HEK293T (cell line): ENCODE data around the gene TSN.
A peak's percentile ranks its signal among the peaks of the same experiment; 100 is the strongest.
"Not testable (repeated sequence)": the region's sequence is repeated elsewhere in the genome, so short reads cannot be mapped to it uniquely, and the experiment has no call there.

Experiments used
- CTCF ChIA-PET: fragments of 350-600 bp; formaldehyde crosslinking; extraction: SDS; loops from one replicate; lab custom pipeline; 2021; ENCODE audit warnings: antibody characterized with exemption, inconsistent platforms; lab: Yijun Ruan, JAX
- POLR2A ChIA-PET: fragments of 350-600 bp; formaldehyde crosslinking; extraction: SDS; loops from one replicate; lab custom pipeline; 2020; ENCODE audit warnings: antibody characterized with exemption, inconsistent platforms; lab: Yijun Ruan, JAX
- DNase-seq: peaks from one replicate; pipeline ENCODE4 v3.0.0; 2012; ENCODE audit warnings: mixed read lengths; ENCODE audit errors: extremely low spot score
- ARNT ChIP-seq: fragments of 450-650 bp; IDR thresholded peaks from 2 replicates; pipeline ENCODE4 v1.6.1; 2017; ENCODE audit warnings: mild to moderate bottlenecking
- BHLHE40 ChIP-seq: fragments of 450-650 bp; IDR thresholded peaks from 2 replicates; pipeline ENCODE4 v1.6.1; 2016; ENCODE audit warnings: mild to moderate bottlenecking, moderate library complexity, borderline replicate concordance
- CTBP1 ChIP-seq: fragments of 450-650 bp; IDR thresholded peaks from 2 replicates; pipeline ENCODE4 v1.6.1; 2016; ENCODE audit warnings: borderline replicate concordance
- ELF4 ChIP-seq: fragments of 450-650 bp; IDR thresholded peaks from 2 replicates; pipeline ENCODE4 v1.6.1; 2017; ENCODE audit warnings: antibody characterized with exemption
- FOXA1 ChIP-seq: fragments of 450-650 bp; IDR thresholded peaks from 2 replicates; pipeline ENCODE4 v1.6.1; 2016; ENCODE audit warnings: mild to moderate bottlenecking
- FOXK2 ChIP-seq: fragments of 450-650 bp; IDR thresholded peaks from 2 replicates; pipeline ENCODE4 v1.6.1; 2016; ENCODE audit warnings: mild to moderate bottlenecking
- FOXM1 ChIP-seq: fragments of 450-650 bp; IDR thresholded peaks from 2 replicates; pipeline ENCODE4 v1.6.1; 2017; ENCODE audit warnings: mild to moderate bottlenecking, borderline replicate concordance
- HDGF ChIP-seq: fragments of 450-650 bp; IDR thresholded peaks from 2 replicates; pipeline ENCODE4 v1.6.1; 2017; ENCODE audit warnings: antibody characterized with exemption, borderline replicate concordance
- L3MBTL2 ChIP-seq: fragments of 450-650 bp; conservative IDR thresholded peaks from 2 replicates; pipeline ENCODE4 v1.6.1; 2016; ENCODE audit warnings: mild to moderate bottlenecking
- LEF1 ChIP-seq: fragments of 450-650 bp; IDR thresholded peaks from 2 replicates; pipeline ENCODE4 v1.6.1; 2017; ENCODE audit warnings: mild to moderate bottlenecking, borderline replicate concordance
- NFRKB ChIP-seq: fragments of 450-650 bp; IDR thresholded peaks from 2 replicates; pipeline ENCODE4 v1.6.1; 2016; ENCODE audit warnings: mild to moderate bottlenecking, moderate library complexity
- SP1 ChIP-seq: fragments of 450-650 bp; IDR thresholded peaks from 2 replicates; pipeline ENCODE4 v1.6.1; 2017
- SUZ12 ChIP-seq: fragments of 450-650 bp; IDR thresholded peaks from 2 replicates; pipeline ENCODE4 v1.6.1; 2016; ENCODE audit warnings: mild to moderate bottlenecking
- TARDBP ChIP-seq: fragments of 450-650 bp; IDR thresholded peaks from 2 replicates; pipeline ENCODE4 v1.6.1; 2016
- ZNF384 ChIP-seq: fragments of 450-650 bp; IDR thresholded peaks from 2 replicates; pipeline ENCODE4 v1.6.1; 2016
- TF ChIP-seq, protein P1 (sequence below): fragments of 450-650 bp; IDR thresholded peaks from 2 replicates; pipeline ENCODE4 v1.6.1; 2016

The TSN gene

GRCh38 chr2:121727332-121727731 is 28.1 kb upstream of the TSN start:
- CTCF ChIA-PET: no interaction called here
- TF ChIP-seq ELF4 (no peak), TARDBP (no peak), L3MBTL2 (no peak), FOXM1 (no peak), LEF1 (no peak), CTBP1 (no peak), FOXK2 (no peak), ARNT (no peak), NFRKB (no peak), BHLHE40 (no peak), FOXA1 (no peak), SP1 (no peak), HDGF (no peak), ZNF384 (no peak)
- TF ChIP-seq, protein P1, sequence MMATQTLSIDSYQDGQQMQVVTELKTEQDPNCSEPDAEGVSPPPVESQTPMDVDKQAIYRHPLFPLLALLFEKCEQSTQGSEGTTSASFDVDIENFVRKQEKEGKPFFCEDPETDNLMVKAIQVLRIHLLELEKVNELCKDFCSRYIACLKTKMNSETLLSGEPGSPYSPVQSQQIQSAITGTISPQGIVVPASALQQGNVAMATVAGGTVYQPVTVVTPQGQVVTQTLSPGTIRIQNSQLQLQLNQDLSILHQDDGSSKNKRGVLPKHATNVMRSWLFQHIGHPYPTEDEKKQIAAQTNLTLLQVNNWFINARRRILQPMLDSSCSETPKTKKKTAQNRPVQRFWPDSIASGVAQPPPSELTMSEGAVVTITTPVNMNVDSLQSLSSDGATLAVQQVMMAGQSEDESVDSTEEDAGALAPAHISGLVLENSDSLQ: no peak
- POLR2A ChIA-PET: interaction anchor here (0.7 to 1.2 kb wide), 2 partner anchors 9 to 110 kb away, joined by 3 to 5 read pairs; partner anchors contain the start of gene NIFK
- DNase-seq: no peak

DNA sequence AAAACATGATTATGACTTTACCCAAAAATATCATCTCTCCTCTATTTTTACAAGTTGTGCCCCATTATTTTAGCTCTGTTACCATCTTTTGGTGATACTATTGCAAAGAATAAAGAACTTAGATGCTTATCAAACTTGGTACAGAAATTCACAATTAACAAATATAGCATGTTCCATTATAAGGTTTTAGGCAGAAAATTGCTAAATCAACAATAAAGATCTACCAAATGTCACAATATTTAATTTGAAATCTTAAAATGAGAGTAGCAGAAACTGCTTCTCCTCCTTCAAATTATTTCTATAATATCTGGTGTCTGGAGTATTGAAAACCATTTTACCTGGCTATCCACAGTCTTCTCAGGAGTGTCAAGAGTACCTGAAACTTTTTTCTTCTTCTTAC is 27.5 kb upstream of the TSN start:
- no peak for DNase-seq
- TF ChIP-seq FOXM1 (no peak), ZNF384 (no peak), FOXA1 (no peak), SP1 (no peak), ARNT (no peak), SUZ12 (no peak), CTBP1 (no peak), BHLHE40 (no peak), TARDBP (no peak), ELF4 (no peak), NFRKB (no peak), HDGF (no peak), FOXK2 (no peak), L3MBTL2 (no peak), LEF1 (no peak)
- TF ChIP-seq, protein P1: no peak
- ChIA-PET CTCF (no interaction called here), POLR2A (interaction anchor here (1.2 kb wide), 1 partner anchor 111 kb away, joined by 3 read pairs; no protein-coding TSS in a partner anchor)

- CTCF ChIA-PET: no interaction called here
- no peak for DNase-seq
- no peak for TF ChIP-seq BHLHE40
- TF ChIP-seq, protein P1: no peak
- POLR2A ChIA-PET: no interaction called here
Observed at GRCh38 chr2:121731366-121731765, 24.1 kb upstream of the TSN start.

- CTCF ChIA-PET, DNase-seq: not testable (repeated sequence)
- POLR2A ChIA-PET: interaction anchor here (1.5 kb wide), 1 partner anchor 85 kb away, joined by 6 read pairs; the partner anchor contains the start of gene CLASP1
Observed at GRCh38 chr2:121734544-121734943, 20.9 kb upstream of the TSN start.

GRCh38 chr2:121735518-121736074 is 19.9 kb upstream of the TSN start:
- CTCF ChIA-PET: interaction anchor here (0.5 kb wide), 1 partner anchor 15 kb away, joined by 4 read pairs; no protein-coding TSS in a partner anchor
- POLR2A ChIA-PET: interaction anchor here (0.7 to 2.9 kb wide), 5 partner anchors 9 to 204 kb away, joined by 3 to 22 read pairs (median 6); partner anchors contain the start of genes CLASP1, RNU4ATAC and TSN
- TF ChIP-seq ZNF384: no peak
- TF ChIP-seq, protein P1: peak; percentile 67
- no peak for DNase-seq

DNA sequence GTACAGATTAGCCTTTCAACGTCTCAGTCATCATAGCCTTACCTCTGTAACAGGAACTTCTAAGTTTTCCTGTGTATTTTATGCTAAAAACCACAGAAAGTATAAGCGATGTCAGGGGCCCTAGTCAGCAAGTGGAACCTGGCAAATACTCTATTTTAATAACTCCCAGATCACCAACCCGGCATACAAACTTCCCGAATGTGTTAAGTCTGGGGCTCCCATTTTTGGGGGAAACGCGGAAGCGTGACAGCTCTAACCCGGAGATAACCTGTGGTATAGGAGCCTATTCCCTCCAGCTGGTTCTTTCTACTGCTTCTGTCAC is 19.4 kb upstream of the TSN start:
- ChIA-PET CTCF (interaction anchor here (0.5 to 0.6 kb wide), 2 partner anchors 16 to 48 kb away, joined by 3 to 4 read pairs; no protein-coding TSS in a partner anchor), POLR2A (interaction anchor here (0.6 to 2.9 kb wide), 7 partner anchors 9 to 327 kb away, joined by 3 to 22 read pairs (median 3); partner anchors contain the start of genes CLASP1, RNU4ATAC and TSN)
- TF ChIP-seq FOXM1 (no peak), L3MBTL2 (no peak), HDGF (no peak)
- DNase-seq: no peak
